AG09319 (cell line): ENCODE measurements around the gene RBBP5.

ENCODE experiments used
- DNase-seq: peaks from one replicate; pipeline ENCODE4 v3.0.0-alpha.2; 2010; ENCODE audit warnings: low read depth; ENCODE audit errors: extremely low read depth
- CTCF ChIP-seq: IDR thresholded peaks from 2 replicates; pipeline ENCODE4 v1.5.1; 2011; ENCODE audit warnings: low read depth, mild to moderate bottlenecking, inconsistent platforms, low read length, moderate library complexity

RBBP5 gene

GRCh38 chr1:205128050-205128449 is 6.3 kb upstream of the RBBP5 start:
- no peak for TF ChIP-seq CTCF

GRCh38 chr1:205127646-205128045 is 5.9 kb upstream of the RBBP5 start:
- TF ChIP-seq CTCF, result no peak
- no peak for DNase-seq

More at GRCh38 chr1:205128050-205128449, 6.3 kb upstream of the RBBP5 start:
- no peak for DNase-seq

- no peak for DNase-seq
- TF ChIP-seq CTCF, result no peak
These were observed 2.9 kb upstream of the RBBP5 start for GRCh38 chr1:205124726-205125125.

- DNase-seq, result no peak
- TF ChIP-seq CTCF, result no peak
These were observed 708 bp upstream of the RBBP5 start for GRCh38 chr1:205122489-205122882.

- TF ChIP-seq CTCF, result no peak
These were observed 3.0 kb downstream of the RBBP5 start for GRCh38 chr1:205118752-205119151.

GRCh38 chr1:205111354-205111753 is 10.4 kb downstream of the RBBP5 start:
- no peak for TF ChIP-seq CTCF
- no peak for DNase-seq

More at GRCh38 chr1:205118752-205119151, 3.0 kb downstream of the RBBP5 start:
- no peak for DNase-seq

GRCh38 chr1:205109711-205110110 is 12.1 kb downstream of the RBBP5 start:
- no peak for TF ChIP-seq CTCF

More at GRCh38 chr1:205109711-205110110, 12.1 kb downstream of the RBBP5 start:
- no peak for DNase-seq
